LNCAP (cell line): Measurements from ENCODE around the gene NFKB1.
A peak's percentile ranks its signal among the peaks of the same experiment; 100 is the strongest.

ENCODE experiments used
- TF ChIP-seq, protein P1 (sequence below): fragments of 450-650 bp; IDR thresholded peaks from 2 replicates; pipeline ENCODE4 v1.5.1; 2017; ENCODE audit warnings: mild to moderate bottlenecking

NFKB1 gene

DNA sequence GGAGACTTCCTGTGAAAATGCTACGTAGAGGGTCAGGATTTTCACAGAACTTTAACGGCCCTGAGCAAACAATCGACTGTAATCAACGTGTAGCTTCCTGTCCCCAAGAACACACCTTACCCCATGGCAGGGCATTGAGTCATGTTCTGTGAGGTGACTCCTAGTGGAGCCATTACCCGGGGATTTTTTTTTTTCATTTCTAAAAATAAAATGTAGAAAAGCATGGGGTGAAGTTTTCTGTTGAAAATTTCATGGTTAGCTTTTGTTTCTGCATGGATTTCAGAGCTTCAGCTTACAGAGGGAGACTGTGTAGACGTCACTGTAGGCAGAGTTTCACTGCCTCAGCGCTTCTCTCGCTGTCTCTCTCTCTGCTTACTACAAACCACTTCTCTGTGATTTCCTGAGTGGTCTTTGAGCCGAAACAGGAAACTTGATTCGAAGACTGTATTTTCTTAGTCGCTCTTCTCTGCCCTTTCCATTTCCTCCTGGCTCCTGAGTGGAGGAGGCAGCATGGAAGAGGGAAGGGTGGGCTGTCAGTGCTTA is 111.7 kb downstream of the NFKB1 start:
- TF ChIP-seq, protein P1, sequence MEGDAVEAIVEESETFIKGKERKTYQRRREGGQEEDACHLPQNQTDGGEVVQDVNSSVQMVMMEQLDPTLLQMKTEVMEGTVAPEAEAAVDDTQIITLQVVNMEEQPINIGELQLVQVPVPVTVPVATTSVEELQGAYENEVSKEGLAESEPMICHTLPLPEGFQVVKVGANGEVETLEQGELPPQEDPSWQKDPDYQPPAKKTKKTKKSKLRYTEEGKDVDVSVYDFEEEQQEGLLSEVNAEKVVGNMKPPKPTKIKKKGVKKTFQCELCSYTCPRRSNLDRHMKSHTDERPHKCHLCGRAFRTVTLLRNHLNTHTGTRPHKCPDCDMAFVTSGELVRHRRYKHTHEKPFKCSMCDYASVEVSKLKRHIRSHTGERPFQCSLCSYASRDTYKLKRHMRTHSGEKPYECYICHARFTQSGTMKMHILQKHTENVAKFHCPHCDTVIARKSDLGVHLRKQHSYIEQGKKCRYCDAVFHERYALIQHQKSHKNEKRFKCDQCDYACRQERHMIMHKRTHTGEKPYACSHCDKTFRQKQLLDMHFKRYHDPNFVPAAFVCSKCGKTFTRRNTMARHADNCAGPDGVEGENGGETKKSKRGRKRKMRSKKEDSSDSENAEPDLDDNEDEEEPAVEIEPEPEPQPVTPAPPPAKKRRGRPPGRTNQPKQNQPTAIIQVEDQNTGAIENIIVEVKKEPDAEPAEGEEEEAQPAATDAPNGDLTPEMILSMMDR = no peak

DNA sequence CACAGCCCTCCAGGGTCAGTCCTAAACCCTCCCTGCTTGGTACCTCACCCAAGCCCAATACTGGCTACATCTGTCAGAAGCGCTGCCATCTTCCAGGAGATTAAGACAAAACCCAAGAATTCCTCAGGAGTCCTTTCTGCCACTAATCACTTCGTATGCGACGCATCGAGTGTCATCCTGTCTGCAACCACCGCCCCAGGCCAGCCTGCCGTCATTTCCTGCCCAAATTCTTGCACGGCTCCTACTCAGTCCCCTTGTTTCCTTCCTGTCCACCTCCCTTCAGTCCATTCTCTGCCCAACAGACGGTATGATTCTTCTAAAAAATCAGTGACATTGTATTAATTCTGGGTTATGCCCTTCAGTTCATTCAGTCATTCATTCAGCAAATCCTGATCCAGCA is 113.6 kb downstream of the NFKB1 start:
- TF ChIP-seq, protein P1 = no peak

DNA sequence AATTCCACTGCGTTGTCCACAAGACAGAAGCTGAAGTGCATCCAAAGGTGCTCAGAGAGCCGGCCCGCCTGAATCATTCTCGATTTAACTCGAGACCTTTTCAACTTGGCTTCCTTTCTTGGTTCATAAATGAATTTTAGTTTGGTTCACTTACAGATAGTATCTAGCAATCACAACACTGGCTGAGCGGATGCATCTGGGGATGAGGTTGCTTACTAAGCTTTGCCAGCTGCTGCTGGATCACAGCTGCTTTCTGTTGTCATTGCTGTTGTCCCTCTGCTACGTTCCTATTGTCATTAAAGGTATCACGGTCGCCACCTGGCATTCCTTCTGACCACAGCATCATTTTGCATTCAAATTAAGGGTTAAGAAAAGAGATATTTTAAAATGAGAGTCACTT is 115.5 kb downstream of the NFKB1 start:
- TF ChIP-seq, protein P1 = no peak

DNA sequence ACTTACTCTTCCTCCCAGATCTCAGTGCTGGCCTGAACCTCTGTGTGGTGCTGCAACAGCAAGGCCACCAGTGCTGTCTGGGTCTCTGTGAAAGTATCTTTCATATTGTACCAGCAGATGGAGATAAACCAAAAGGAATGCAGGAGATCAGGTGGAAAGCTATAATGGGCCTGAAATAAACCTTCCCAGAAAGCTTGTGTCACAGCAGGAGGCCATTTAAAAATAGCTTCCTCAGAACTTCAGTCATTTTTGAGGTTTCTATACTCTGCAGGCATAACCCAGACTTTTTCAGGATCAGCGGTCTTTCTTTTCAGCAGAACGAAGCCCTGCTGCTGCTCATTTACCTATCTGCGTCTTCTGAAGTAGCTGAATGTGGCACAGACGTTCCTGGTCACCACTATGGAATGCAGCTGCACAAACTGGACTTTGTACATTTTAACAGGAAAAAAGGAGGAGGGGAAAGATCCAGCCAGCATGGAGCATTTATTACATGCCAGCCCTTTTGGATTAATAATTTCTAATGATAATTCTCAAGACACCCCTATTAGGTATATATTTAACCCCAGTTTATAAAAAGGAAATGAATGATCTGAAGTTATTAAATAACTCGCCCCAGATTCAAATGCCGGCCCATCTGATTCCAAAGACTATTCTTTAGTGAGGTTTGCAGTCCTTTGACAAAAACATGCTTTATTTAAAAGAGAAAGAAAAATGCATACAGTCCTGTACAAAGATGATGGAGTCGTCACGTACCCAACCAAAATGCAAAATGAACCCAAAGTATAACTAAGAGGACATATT is 119.7 kb downstream of the NFKB1 start:
- TF ChIP-seq, protein P1 = peak; percentile 54

DNA sequence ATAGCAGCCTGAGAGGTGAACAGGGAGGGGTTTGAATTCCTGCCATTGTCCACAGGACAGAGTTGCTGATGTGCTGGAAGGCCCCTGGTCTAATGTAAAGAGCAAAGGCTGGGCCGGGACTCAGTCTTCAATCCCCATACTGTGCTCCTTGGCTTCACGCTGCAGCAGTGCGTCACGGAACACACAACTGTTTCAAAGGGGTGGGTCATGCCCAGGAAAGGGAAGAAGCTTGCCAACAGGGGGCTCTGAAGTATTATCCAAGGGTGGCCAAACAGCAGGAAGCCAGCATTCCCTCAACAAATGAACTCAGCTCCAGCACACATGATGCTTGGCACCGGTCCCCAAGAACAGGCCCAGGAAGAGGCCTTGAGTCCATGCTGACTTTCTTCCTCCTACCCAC is 122.5 kb downstream of the NFKB1 start:
- TF ChIP-seq, protein P1 = no peak

DNA sequence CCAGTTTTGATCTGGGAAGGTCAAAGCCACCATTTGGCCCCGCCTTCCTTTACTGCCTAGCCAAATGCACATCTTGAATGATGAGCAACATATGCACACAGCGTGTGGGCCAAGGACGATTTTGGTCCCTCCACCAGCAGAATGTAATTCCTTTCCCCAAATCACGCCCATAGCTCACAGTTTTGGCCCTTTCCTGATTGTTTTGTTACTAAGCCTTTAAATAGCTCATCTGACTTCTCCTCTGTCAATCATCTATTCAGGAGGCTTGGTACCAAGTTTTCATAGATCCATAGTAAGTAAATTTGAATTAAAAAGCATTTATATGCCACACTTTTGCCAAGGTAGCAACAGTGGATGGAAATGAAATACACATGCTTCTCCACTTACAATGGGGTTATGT is 123.3 kb downstream of the NFKB1 start:
- TF ChIP-seq, protein P1 = no peak

DNA sequence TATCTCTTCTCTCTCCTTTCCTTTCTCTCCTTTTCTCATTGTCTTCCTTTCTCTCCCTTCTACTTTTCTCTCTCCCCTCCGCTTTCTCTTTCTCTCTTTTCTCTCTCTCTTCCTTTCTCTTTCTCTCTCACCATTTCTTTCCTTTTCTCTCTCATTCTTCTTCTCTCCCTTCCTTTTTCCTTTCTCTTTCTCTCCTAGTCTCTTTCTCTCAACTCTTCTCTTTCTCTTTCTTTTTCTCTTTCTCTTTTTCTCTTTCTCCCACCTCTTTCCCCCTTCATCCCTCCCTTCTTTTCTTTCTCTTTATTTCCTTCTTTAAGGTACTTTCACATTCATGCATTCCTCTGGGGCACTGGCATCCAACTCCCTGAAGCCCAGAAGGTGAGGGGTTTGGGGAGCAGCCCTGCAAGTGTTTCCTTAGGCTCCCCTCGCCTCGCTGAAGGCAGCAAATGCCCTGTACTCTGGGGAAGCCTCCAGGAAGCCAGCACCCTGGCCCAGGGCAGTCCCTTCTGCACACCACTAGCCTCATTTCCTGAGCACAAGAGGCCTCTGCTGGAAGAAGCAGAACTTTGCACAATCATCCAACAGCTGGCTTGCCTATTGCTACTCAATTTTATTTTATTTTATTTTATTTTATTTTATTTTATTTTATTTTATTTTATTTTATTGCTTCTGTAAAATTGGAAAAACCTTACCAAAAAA is 124.2 kb downstream of the NFKB1 start:
- TF ChIP-seq, protein P1 = no peak
